Lower leg skin (tissue), 3 donors: ENCODE results near the gene BZW2.

Experiments
- CTCF ChIP-seq, 3 donors: fragments of 450-650 bp; IDR thresholded peaks; one replicate each; pipeline ENCODE4 v1.5.1; 2016; ENCODE audit warnings: antibody characterized with exemption in 3 of 3, mild to moderate bottlenecking in 3 of 3, moderate library complexity in 2 of 3
- POLR2A ChIP-seq, 2 donors: fragments of 450-650 bp; IDR thresholded peaks; one replicate each; pipeline ENCODE4 v1.6.1; 2016 to 2017; ENCODE audit warnings: antibody characterized with exemption in 2 of 2, mild to moderate bottlenecking in 1 of 2, moderate library complexity in 1 of 2

GRCh38 chr7:16667355-16667754, 21.4 kb downstream of the BZW2 start:
- TF ChIP-seq CTCF (IDR thresholded peaks at IDR 0.05) (no peak), POLR2A (IDR thresholded peaks at IDR 0.05) (no peak)
